ENCODE measurements around the gene PTPRG.

GRCh38 chr3:61574854-61575253, 13.5 kb downstream of the PTPRG start:
- TF ChIP-seq EZH2phosphoT487 (IDR thresholded peaks at IDR 0.05; ENCODE audit: insufficient read depth, low read depth) (no peak), EZH2 (IDR thresholded peaks at IDR 0.05; ENCODE audit: insufficient read depth, poor library complexity, severe bottlenecking) (no peak)

Data from GM23248 (cell line).